ENCODE measurements around the gene UPP2.

The UPP2 gene

DNA sequence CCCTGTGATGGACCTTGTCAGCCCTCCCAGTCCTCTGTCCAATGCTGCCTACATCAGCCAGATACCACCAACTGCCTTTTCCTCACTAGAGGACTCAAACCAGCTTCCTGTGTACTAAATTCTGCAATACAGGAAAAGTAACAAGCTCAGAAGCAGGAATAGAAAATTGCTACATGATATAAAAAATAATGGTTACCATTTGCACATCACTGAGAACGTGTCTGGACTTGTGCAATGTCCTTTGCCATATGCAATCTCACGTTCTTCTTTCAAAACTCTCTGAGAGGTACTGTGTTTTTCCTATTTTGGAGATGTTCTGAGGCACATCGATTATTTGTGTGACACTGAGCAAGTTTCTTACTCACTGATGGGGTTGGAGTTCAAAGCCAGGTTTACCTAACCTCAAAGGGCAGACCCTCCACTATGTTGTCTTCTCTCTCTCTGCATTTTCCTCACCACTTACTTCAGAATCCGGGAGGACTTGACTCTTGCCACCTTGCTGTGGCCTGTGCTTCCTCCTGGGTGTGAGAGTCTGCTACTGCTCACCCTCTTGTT is 12.1 kb downstream of the UPP2 start:
- no peak for DNase-seq

DNA sequence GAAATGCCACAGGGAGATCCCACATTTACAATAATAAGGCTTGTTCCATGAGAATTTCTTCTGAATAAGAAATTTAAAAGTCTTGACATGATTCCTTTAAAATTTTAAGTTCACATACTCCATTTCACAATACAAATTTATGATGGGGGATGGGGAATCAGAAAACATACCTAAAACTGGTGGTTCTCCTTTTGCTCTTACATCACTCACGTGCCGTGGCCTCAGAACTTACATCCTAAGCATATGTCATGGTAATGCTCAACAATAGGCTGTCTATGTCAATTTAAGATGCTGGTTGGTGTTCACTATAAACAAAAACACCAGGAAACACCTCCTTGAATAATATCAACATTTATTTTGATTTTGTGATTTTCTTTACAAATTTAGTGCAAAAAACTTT is 12.8 kb downstream of the UPP2 start:
- DNase-seq = no peak

DNA sequence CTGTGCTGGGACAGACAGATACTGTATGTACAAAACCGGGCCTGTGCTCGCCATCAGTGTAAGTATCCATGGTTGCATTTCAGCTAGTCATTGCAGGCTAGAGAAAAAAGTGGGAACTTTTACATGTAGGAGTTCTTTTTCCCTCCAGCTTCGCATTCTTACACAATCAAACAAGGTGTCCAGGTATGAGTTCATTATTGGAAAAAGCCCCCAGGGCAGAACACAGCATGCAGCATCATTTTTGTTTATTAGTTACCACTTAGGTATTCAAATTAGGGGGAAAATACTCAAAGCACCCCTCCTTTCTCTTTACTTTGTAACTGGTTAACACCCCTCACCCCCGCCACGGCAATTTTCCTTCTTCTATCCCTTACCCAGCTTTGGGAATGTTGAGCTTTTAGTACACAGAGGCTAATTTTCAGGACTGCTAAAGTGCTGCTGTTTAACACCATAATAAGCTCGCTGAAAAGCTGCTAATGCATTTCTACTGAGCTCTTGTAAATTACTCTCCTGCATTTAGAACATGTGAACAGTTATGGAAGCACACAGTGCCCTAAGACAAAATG is 13.6 kb downstream of the UPP2 start:
- no peak for DNase-seq

DNA sequence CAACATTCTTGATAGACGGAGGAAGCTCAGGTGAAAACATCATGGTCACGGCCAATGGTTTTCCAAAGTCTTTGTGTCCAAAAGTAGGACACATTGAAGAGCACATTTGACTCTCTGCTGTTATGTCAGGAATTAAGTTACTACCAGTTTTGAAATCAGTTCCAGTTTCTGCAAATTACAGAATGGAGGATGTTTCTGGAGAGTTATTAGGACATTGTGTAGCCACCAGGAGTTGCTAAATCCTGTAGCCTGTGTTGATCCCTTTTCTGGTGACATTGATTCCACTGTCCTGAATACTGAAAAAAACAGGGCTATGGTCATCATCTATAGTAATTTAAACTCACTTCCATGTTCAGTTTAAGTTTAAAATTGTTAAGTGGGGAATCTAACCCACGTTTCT is 15.3 kb downstream of the UPP2 start:
- DNase-seq = no peak

DNA sequence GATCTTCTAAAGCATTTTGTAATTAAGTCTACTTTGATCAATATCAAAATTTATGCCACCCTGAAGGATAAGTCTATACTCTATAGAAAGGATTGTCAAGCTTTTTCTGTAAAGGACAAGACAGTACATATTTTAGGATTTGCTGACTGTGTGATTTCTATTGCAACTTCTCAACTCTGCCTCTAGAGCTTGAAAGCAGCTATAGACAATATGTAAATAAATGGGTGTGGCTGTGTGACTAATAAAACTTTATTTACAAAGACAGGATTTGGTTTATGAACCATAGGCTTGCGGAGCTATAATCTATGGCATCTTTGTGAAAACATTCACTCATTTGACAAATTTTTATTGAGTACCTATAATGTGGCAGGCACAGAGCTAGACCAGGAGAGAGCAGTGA is 18.4 kb downstream of the UPP2 start:
- DNase-seq = no peak

DNA sequence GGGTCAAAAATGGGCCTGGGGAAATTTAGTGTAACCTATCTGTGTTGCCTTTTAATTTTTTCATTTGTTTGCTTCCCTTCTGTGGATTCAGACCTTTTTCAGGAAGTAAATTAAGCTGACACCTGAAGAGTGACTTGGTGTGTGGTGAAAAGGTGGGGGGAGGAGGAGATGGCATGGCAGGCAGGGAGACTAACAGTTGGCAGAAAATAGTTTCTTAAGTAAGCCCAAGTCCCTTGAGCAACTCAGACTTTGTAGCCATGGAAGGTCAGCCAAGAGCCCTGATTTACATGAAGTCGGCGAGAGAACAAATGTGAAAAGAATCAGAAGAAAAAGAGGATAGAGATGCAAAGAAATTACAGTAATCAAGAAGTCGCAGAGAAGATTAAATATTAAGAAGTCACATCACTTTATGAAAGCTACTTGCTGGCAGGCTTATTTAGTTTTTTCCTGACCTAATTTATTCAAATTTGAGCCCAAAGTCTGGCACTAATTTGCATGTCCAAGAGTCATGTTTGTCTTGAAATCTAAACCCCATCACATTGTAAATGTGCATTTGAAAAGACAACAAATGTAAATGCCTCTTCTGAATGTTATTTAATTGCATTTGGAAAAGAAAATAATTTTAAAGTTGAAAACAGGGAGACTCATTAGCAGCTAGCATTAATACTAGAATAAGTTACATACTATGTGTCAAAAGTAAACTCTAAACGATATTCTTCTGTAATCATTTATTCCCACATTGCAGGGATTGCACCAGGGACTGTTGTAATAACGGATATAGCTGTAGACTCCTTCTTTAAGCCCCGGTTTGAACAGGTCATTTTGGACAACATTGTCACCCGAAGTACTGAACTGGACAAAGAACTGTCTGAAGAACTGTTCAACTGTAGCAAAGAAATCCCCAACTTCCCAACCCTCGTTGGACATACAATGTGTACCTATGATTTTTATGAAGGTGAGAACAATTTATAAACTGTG is 19.3 kb downstream of the UPP2 start:
- no peak for DNase-seq

DNA sequence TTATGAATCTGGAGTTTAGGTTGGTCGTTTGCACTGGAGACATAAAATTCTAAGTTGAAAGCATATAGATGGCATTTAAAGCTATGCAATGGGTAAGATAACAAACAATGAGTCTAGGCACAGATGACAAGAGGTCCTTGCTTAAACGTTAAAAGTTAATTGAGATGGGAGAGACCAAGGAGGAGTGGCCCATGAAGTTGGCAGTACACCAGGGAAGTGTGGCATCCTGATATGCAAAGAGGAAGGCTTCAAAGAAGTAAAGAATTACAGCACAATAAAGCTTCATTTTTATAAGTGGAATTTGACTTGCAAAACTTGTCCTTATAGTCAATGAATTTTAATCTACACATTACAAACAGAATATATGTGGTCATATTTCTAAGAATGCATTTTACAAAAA is 23.2 kb downstream of the UPP2 start:
- no peak for DNase-seq

DNA sequence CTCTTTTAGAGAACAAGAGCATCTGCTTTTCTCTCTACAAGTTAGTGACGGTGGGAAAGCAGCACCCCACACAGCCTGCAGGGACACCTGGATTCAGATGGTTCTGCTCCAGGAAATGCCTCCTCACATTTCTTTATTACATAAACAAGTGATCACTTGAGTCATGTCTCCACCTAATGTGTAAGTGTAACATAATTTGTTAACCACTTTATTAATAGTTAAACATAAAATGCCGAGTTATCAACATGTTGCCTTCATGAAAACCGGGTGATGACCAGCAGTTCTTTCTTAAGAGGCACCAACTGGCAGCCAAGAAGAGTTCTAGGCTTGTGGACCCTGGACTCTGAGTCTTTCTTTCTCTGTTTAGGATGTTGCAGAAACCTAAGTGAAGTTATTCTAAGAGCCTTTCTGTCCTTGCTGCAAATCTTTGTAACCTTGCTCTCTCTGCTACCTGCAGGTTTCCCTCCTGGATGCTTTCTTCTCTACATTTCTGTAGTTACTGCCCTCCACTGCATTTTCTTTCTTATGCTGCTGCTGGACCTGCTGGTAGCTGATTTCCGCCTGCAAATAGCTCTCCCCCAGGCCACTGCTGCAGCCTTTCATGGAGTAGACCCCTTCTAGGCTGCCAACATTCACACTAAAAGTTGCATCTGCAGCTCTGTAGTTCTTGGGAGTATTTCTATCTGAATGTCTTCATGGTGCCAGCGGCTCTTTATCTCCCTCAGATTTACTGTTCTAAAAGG is 24.3 kb downstream of the UPP2 start:
- no peak for DNase-seq

DNA sequence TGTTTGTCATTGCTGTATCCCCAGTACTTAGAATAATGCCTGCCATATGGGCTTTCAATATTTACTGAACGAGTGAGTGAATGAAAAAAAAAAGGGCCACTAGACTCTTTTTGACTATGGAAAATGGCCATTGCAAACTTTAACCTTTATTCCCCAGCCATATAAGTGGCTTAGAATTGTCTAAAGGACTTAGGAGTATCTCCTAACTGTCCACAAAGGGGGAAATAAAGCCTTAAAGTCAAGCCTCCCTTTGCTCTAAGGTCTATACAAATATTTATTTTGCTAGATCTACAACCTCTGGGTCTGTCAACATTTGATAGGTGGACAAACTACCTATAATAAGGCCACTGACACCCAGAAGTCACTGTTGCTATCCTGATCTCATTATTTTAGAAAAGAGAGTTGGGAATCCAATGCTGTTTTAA is 25.7 kb downstream of the UPP2 start:
- no peak for DNase-seq

DNA sequence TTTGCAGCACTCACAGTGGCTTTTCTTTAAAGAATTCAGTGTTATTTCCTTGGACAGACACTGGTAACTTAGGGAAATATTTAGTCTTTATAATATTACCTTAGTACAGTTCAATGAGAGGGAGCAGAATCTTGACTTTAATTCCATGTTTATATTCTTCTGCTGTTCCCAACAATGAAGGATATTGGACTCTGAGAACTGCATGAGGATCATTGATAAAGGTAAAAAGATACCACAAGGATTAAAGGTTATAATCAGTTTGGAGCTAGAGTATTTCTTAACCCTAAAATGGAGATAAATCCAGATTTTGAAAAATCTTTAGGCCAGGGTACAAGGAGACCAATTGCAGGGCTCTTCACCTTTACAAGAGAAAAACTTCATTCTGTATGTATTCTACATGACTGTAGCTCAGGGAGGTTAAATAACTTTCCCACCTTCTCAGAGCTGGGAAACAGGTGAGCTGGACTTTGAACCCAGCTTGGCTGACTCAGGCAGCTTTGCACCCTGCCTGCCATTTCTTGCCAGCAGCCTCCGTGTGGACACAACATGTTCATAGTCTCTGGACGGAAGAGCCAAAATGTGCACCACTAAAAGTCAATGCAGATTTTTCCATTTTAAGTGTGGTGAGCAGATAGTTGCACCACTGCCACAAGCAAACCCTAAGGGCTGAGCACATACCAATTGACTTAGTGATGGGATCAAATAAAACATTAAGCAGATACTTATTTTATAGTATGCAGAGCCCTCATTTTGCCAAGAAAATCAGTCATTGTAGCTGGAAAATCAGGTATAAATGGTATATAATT is 26.7 kb downstream of the UPP2 start:
- DNase-seq = no peak

DNA sequence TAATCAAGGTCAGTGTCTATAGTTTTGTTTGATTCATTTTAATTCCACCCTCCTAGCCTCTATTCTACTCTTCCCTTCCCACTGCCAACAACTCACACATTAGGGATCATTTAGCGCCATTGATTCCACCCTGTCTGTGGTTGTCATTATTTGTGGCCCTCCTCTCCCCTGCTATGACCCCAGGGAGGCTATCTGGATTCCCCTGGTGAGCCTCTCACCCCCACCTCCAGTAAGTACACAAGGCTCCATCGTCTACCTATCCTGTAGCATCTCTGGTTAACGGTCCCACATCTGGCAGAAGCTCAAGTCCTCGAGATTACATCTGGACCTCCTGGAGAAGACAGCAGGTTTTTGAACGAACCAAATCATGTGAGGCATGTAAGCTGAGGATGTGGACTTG is 27.4 kb downstream of the UPP2 start:
- no peak for DNase-seq

DNA sequence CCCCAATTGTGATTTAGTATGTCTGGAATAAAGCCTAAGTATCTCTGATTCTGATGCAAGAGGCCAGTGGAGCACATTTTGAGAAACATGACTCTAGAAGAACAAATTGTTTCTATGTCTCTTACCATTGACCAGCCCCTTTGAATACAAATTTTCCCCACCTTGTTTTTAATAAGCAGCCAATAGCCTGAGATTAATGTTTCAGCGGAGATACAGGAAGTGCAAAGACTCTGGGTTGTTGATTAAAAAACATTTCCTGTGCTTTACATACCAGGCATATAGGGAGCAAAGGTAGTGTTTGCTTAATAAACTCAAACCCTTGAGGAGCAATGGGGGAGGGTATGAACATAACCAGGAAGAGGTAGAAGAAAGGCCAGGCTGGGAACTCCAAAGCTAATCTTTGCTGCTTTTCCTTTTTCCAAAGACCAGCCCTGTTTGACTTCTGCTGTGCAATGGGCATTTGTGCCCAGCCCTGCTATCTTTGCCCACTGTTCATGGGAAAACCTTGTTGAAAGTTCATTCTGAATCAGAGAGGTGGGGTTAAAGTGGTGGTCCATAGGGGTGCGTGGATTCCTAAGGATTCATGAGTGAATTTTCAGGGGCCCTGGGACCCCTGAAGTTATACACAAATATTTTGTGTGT is 29.3 kb downstream of the UPP2 start:
- no peak for DNase-seq

DNA sequence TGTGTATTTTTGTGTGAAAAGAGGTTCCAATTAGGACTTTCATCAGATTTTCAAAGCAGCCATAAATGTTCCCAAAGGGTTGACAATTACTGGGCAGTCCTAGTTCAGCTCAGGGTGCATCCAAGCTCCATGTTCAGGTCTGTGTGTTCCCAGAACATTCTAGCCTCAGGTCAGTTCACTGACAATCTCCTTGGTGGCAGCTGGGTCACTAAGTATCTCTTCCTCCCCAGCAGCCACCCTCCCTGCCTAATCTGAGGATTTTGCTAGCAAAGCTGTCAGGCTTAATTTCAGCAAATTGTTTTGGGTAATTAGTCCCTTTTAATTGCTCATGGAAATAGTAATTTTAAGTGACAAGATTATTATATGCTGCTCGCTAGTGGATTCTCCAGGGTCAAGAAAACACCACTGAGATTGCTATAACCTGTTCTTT is 29.8 kb downstream of the UPP2 start:
- no peak for DNase-seq

DNA sequence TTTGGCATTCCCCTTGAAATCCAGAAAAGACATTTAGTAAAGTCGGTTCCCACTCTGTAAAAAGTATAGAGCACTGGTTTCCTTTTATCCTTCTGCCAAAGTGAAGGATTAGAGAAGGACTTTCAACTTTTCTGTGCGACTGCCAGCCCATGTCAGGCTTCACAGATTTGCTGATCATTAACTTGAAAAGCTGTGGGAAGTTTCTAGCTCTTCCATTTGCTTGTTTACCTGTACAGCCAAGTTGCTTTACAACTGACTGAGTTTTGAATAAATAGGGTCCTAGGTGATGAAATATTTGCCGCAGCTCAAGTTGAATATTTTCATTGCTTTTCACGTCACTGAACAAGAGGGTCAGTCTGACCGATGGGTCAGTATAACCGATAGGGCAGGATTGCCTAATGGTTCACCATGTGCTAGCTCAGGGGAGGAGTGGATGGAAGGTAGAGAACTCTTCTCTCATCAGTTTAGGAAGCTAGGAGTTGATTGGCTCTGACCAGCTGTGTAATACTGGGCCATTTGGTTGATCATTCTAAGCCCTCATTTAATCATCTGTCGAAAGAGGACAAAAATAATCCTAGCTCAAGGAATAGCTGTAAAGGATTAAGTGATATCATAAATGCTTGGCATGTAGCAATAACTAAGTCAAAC is 30.4 kb downstream of the UPP2 start:
- no peak for DNase-seq

DNA sequence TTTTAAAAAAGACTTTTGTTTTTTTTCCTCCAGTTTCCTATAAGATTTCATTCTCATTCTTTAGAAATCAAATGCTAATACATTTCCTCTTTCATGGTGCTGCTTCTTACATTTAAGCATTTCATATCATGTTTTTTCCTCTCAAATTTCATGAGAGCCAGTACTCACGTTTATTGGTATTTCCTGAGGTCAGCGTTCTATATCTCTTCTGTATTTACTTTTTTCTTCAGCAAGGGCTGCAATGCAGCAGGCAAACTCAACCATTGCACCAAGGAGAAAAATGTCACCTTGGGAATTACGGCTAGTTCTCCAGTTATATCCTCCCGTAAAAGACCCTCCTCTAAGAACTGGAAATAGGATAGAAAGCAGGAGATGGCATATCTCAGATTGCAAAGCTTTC is 32.4 kb downstream of the UPP2 start:
- no peak for DNase-seq

DNA sequence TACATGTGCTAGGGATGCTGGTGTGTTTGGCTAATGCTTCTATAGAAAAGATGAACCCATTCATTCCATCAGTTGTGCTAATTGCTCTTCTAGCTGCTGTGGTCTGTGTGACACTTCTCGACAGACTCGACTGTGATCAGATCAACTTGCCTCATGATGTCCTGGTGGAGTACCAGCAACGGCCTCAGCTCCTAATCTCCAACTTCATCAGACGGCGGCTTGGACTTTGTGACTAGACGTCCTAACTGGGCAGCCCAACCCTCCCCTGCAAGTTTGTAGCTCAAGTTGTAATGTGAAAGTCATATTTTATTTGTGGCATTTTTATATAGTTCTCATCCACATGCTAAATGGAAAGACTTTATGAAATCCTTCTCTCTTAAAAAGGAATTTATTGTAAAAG is 33.0 kb downstream of the UPP2 start:
- no peak for DNase-seq

DNA sequence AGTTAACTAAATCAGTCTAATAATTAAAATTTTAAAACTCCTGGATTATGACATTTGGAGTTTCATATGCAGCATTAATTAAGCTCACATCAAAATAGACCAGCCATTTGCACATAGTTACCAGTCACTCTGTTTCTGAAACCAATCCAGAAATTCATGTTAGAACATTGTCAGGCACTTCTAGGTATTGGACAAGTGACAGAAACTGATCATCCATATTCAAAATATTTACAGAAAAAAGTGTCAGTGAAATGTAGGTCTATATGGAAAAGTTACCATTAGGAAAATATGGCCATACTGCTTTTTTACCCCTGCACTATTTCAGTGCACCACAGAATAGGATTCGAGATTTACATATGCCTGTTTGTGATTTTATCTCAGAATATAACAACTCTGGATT is 33.4 kb downstream of the UPP2 start:
- DNase-seq = no peak

DNA sequence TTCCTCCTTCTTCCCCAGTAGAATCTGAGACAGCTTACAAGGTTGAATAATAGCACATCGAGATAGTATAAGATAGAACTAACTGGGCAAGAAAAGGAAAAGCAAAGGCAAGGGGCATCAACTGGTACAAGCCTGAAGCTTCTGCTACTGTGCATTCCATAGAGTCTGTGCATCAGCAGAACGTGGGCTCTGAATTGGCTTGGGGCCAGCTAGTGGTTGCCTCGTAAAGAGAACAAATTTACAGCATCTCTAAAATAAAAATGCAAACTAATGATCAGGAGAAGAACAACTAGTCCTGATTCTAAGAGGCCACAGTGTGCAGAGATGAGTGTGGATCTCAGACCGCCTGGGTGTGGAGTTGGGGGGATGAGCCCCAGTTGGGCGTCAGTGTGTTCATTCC is 36.6 kb downstream of the UPP2 start:
- DNase-seq = no peak

DNA sequence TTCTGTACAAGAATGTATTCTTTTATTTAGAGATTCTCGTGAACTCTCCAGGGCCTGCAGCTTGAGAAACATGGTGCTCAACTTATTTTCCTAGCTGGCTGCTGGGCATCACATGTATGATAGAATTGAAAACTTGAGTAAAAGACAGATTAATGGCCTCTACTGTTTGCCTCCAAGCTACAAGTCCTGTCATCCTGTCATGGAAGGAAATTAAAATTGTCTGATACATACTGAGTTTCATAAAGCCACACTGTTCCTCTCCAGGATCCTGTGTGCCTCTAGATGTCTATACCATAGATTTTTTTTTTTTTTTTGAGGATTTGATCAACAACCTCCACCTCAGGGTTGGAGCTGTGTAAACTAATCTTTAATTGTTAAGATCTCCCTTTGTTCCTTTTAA is 38.5 kb downstream of the UPP2 start:
- no peak for DNase-seq

DNA sequence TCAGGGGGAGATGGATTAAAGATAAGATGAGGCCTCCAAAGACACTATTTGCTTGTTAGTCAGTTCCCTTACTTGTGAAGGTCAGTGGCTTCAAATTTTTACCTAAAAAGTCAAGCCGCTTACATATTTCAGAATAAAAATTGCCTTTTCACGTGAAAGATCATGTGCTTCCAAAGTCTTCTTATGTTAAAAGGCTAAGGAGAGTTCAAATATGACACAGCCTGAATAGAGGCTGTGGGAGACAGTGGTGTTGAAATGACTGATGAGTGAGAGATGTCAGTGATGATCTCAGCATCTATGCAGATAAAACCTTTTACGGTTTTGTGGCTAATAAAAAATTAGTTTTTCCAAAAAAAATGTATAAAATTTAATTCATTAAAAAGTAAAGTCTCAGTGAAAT is 40.5 kb downstream of the UPP2 start:
- no peak for DNase-seq

DNA sequence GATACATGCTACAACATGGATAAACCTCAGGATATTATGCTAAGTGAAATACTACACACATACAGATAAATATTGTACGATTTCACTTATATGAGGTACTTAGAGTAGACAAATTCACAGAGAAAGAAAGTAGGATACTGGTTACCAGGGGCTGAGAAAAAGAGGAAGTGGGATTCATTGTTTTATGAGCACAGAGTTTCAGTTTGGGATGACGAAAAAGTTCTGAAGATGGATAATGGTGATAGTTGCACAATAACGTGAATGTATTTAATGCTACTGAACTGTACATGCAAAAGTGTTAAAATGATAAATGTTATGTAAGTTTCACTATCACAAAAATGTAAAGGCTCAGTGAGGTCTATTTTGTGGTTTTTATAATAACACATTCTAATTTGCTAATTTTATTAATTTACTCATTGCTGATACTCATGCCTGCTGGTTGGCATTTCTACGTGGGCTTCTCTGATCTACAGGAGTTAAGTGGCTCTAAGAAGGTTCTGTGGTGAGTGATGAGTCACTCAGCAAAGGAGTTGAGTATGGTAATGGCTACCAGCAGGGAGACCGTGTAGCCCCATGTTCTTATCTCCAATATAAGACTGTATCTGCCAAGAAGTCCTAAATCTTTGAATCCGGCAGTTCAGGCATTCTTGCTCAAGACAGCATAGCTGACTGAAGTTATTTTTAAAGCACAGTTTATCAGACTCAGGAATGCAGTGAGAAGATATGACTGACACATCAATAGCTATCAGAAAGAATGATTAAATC is 41.1 kb downstream of the UPP2 start:
- DNase-seq = no peak
